GM12865 (cell line): ENCODE results near the gene GRHL3.

ENCODE experiments used
- DNase-seq: peaks from one replicate; pipeline ENCODE4 v3.0.0; 2010; ENCODE audit warnings: low read depth
- H3K4me3 ChIP-seq: 2 replicates; pipeline ENCODE4 v1.5.1; 2011; ENCODE audit warnings: mild to moderate bottlenecking, low read depth, low read length, control low read depth
- TF ChIP-seq, protein P1 (sequence below): IDR thresholded peaks from 2 replicates; pipeline ENCODE4 v1.5.1; 2011; ENCODE audit warnings: low read length, control low read depth, low read depth, inconsistent platforms; ENCODE audit not compliant: insufficient read depth; ENCODE audit errors: missing control alignments

GRHL3 gene

GRCh38 chr1:24374891-24375786, 56.0 kb downstream of the GRHL3 start:
- DNase-seq = no peak
- TF ChIP-seq, protein P1, sequence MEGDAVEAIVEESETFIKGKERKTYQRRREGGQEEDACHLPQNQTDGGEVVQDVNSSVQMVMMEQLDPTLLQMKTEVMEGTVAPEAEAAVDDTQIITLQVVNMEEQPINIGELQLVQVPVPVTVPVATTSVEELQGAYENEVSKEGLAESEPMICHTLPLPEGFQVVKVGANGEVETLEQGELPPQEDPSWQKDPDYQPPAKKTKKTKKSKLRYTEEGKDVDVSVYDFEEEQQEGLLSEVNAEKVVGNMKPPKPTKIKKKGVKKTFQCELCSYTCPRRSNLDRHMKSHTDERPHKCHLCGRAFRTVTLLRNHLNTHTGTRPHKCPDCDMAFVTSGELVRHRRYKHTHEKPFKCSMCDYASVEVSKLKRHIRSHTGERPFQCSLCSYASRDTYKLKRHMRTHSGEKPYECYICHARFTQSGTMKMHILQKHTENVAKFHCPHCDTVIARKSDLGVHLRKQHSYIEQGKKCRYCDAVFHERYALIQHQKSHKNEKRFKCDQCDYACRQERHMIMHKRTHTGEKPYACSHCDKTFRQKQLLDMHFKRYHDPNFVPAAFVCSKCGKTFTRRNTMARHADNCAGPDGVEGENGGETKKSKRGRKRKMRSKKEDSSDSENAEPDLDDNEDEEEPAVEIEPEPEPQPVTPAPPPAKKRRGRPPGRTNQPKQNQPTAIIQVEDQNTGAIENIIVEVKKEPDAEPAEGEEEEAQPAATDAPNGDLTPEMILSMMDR = no peak
- H3K4me3 ChIP-seq = no peak overlapping the region

DNA sequence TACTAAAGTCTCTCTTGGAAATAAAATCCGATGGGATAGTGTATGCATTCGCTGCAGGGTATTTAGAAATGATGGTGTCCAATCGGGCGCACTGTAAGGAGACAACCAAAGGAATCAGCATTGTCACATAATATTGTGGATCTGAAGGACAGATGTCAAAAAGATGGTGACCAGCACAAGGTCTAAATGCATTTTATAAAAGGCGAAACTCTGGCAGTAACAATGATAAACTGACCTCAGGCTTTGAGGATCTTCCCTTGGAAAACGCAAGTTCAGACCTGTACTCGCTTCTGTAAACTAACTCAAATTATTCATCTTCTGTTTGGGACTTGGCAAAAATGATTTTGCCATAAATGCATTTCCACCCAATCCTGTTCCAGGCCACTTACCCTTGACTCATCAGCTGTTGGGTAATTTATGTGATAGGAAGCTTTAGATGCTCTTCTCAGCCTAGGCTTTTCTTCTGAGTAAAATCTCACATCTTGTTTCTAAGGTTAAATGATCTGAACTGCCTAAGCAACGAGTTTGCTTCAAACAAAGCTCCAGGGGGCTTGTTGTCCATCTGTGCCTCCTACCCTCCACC, 60.7 kb downstream of the GRHL3 start:
- no peak for DNase-seq
- TF ChIP-seq, protein P1 = no peak
- no peak overlapping the region for H3K4me3 ChIP-seq

DNA sequence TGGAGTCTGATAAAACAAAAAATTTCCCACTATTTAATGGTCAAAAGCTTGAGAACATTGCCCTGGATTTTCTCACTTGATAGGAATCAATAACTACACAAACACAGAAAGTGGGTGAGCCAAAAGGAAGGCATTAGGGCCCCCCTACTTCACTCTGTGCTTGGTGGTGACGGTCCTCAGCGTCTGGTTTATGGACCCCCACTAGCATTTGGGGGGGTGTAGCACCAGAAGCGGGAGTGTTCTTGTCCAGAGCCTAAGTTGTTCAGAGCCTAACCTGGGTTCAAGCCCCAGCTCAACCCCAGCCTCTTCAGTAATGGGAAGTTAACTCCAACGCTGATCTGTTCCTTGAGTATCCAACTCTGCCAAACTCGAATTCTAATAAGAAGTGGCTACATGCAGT, 61.4 kb downstream of the GRHL3 start:
- no peak for DNase-seq
- TF ChIP-seq, protein P1 = no peak

DNA sequence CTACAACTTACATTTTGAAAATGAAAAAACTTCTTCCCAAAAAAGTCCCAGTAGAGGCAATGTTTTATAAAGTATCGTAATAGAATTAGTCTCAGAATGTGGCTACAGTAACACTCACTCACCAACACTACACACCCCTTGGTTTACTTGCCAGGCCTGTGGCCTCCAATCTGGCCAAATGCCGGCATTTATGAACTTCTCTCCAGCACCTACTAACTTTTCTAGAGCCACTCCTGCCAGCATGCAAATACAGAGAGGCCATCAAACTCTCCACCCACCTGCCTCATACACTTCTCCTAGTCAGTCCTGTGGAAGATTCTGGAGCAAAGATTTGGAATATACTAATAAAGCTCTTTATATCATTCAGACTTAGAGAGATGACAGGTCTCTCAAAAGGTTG, 62.1 kb downstream of the GRHL3 start:
- TF ChIP-seq, protein P1 = no peak
- H3K4me3 ChIP-seq = no peak overlapping the region
- no peak for DNase-seq

More for the DNA sequence above, 61.4 kb downstream of the GRHL3 start:
- H3K4me3 ChIP-seq = no peak overlapping the region

DNA sequence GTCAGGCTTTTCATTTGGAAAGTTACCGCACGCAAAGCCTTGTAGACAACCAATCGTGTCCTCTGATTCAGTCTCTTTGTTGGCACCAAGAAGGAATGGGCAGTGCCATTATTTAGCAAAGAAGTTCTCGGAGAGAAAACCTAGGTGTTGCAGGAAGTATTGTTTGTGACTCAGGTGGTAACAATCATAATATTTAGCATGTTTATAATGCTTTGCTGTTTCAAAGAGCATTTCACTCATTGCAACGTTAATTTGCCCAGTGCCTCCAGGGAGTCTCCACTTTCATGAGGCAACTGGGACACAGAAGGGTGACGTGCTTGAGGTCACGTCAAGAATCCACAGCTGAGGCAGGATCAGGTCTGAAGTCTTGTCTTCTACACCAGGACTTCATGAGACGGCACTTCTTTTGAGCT, 63.0 kb downstream of the GRHL3 start:
- H3K4me3 ChIP-seq = no peak overlapping the region
- TF ChIP-seq, protein P1 = no peak
- DNase-seq = no peak

- H3K4me3 ChIP-seq = no peak overlapping the region
- TF ChIP-seq, protein P1 = no peak
- no peak for DNase-seq
Measured at GRCh38 chr1:24383381-24383940, 64.3 kb downstream of the GRHL3 start.
